GM12878 (cell line): ENCODE measurements around the gene FUT3. TPM values are rescaled to one million over a fixed set of nuclear protein-coding genes. Genes with fewer than 3 reads are reported as not detected.

Experiments used
- ATAC-seq: fragments of 200-7000 bp; cut with Tn5 transposase; 3 replicates; pipeline ENCODE4 v1.9.1; 2020; ENCODE audit warnings: mild to moderate bottlenecking, moderate library complexity
- BruUV-seq: library from RNA; stranded (reverse); fragments of 400-500 nt; replicated peaks from 2 replicates; lab custom pipeline; 2021; lab: Mats Ljungman, UMichigan
- CTCF ChIA-PET: fragments of 300-600 bp; sonication (Branson Sonifier 250); formaldehyde crosslinking; extraction: SDS; loops from one replicate; lab custom pipeline; 2021; ENCODE audit warnings: inconsistent platforms; lab: Yijun Ruan, JAX
- POLR2A ChIA-PET: fragments of 350-600 bp; formaldehyde crosslinking; extraction: SDS; loops from one replicate; lab custom pipeline; 2021; ENCODE audit warnings: inconsistent platforms; lab: Charles Lee
- RAD21 ChIA-PET: fragments of 300-600 bp; sonication (Branson Sonifier 250); formaldehyde crosslinking; loops from one replicate; lab custom pipeline; 2023; ENCODE audit warnings: antibody characterized with exemption; ENCODE audit not compliant: unreplicated experiment; lab: Charles Lee
- SMC1A ChIA-PET: fragments of 300-600 bp; sonication (Branson Sonifier 250); formaldehyde crosslinking; loops from one replicate; lab custom pipeline; 2023; ENCODE audit not compliant: unreplicated experiment, uncharacterized antibody; lab: Charles Lee
- DNase-seq: peaks from one replicate; pipeline ENCODE4 v3.0.0-alpha.2; 2011; ENCODE audit warnings: low read depth, low spot score
- FAIRE-seq: peaks from 3 replicates; lab custom pipeline; 2011; peaks lifted over from hg19 to GRCh38; lab: Jason Lieb, UNC
- H2AFZ ChIP-seq: 2 replicates; pipeline ENCODE4 v1.6.0; 2011; ENCODE audit warnings: low read depth, low read length, control low read depth; ENCODE audit not compliant: control insufficient read depth
- H3K27ac ChIP-seq: 2 replicates; pipeline ENCODE4 v1.5.1; 2011; ENCODE audit warnings: control low read depth; ENCODE audit not compliant: control insufficient read depth, insufficient read depth
- H3K27me3 ChIP-seq, 2 experiments: replicated peaks in 1 of 2; 2 replicates each; pipeline versions ENCODE4 v1.6.0 to v1.6.1; 2011; ENCODE audit warnings: low read length in 1 of 2; ENCODE audit not compliant: control insufficient read depth in 2 of 2, insufficient read depth in 2 of 2
- H3K36me3 ChIP-seq, 2 experiments: 2 replicates each; pipeline ENCODE4 v1.5.1; 2011; ENCODE audit warnings: low read length in 1 of 2; ENCODE audit not compliant: control insufficient read depth in 2 of 2, insufficient read depth in 2 of 2
- H3K4me1 ChIP-seq: 2 replicates; pipeline ENCODE4 v1.6.1; 2011; ENCODE audit warnings: mild to moderate bottlenecking, low read length, moderate library complexity, mixed read lengths; ENCODE audit not compliant: control insufficient read depth, insufficient read depth
- H3K4me2 ChIP-seq: 2 replicates; pipeline ENCODE4 v1.6.0; 2011; ENCODE audit warnings: control low read depth; ENCODE audit not compliant: control insufficient read depth, insufficient read depth
- H3K4me3 ChIP-seq: fragments of 200-600 bp; sonication (generic); 2 replicates; pipeline ENCODE4 v1.5.1; 2016
- H3K79me2 ChIP-seq: 2 replicates; pipeline ENCODE4 v1.6.0; 2011; ENCODE audit warnings: low read length; ENCODE audit not compliant: control insufficient read depth, insufficient read depth
- H3K9ac ChIP-seq: 2 replicates; pipeline ENCODE4 v1.8.0; 2011; ENCODE audit warnings: low read length, control low read depth, mixed read lengths; ENCODE audit not compliant: control insufficient read depth, insufficient read depth
- H3K9me3 ChIP-seq: replicated peaks from 3 replicates; pipeline ENCODE4 v1.5.1; 2011; ENCODE audit warnings: mild to moderate bottlenecking, low read length; ENCODE audit not compliant: control insufficient read depth, insufficient read depth
- H4K20me1 ChIP-seq: 2 replicates; pipeline ENCODE4 v1.6.0; 2011; ENCODE audit not compliant: control insufficient read depth, insufficient read depth
- E2F8 ChIP-seq: fragments of 450-650 bp; IDR thresholded peaks from 2 replicates; pipeline ENCODE4 v1.6.1; 2018; ENCODE audit warnings: mild to moderate bottlenecking, low read depth, moderate library complexity; ENCODE audit not compliant: partially characterized antibody
- MYC ChIP-seq: IDR thresholded peaks from 2 replicates; pipeline ENCODE4 v1.6.1; 2011; ENCODE audit warnings: mild to moderate bottlenecking, low read length, moderate library complexity, inconsistent platforms; ENCODE audit not compliant: insufficient read depth, insufficient replicate concordance, insufficient read length, severe bottlenecking
- PKNOX1 ChIP-seq: fragments of 450-650 bp; IDR thresholded peaks from 2 replicates; pipeline ENCODE4 v1.6.1; 2016; ENCODE audit warnings: mild to moderate bottlenecking
- WGBS: methylation state at CpG from one replicate; pipeline ENCODE4 v1.1.6; 2016; ENCODE audit warnings: low lambda C conversion rate; ENCODE audit not compliant: insufficient replicate concordance, insufficient coverage; ENCODE audit errors: missing lambda C conversion rate; 5-methylcytosine and 5-hydroxymethylcytosine counted together
- in situ Hi-C: fragments of 300-500 bp; cut with MboI; formaldehyde crosslinking; loops from 9 replicates; pipeline ENCODE4 v1.14.3; 2018; ENCODE audit warnings: mixed read lengths
- intact Hi-C: fragments of 100-400 bp; cut with micrococcal nuclease; formaldehyde crosslinking; loops from one replicate; pipeline ENCODE4 v1.14.2; 2022; ENCODE audit not compliant: unreplicated experiment
- polyA plus RNA-seq, 11 experiments: library from polyadenylated mRNA; depleted of rRNA in 4 of 11; unstranded in 6 of 11; stranded (reverse) in 5 of 11; fragments of >200 nt; fragmentation: Nextera tagmentation in 4 of 11; fragmentation: Illumina TruSeq in 1 of 11; extraction: Ambion mirVana in 4 of 11; extraction: Trizol in 1 of 11; gene quantifications; 1 replicate in 1 of 11; 2 replicates in 10 of 11; pipeline versions ENCODE4 v1.2.1 to v1.2.3, GENCODE V29; 2011 to 2016; ENCODE audit warnings: inconsistent platforms in 2 of 11, missing spikeins in 2 of 11, low read depth in 1 of 11
- total RNA-seq, 4 experiments: library from RNA; depleted of rRNA in 3 of 4; stranded (reverse); fragments of >200 nt in 3 of 4; fragmentation: Illumina TruSeq in 1 of 4; extraction: Trizol in 1 of 4; gene quantifications; 2 replicates each; pipeline versions ENCODE4 v1.2.1 to v1.2.3, GENCODE V29; 2013 to 2021

The FUT3 gene
- total and polyA plus RNA-seq, 10 of the 15 experiments (the other 5 are each of a cell fraction or from before 2014, with no cell fraction given), result 0.04 to 0.31 (median 0.07) TPM; not detected in 7

- H3K4me1 ChIP-seq, result peaks cover 6% of the 10 kb centered on the region
- no peaks in the 10 kb centered on the region for H4K20me1 ChIP-seq
- ATAC-seq (no peak), DNase-seq (no peak), FAIRE-seq (no peak)
- no TSS peak for BruUV-seq
- ChIA-PET CTCF (interaction anchor here (0.6 kb wide), 1 partner anchor 218 kb away, joined by 3 read pairs; no protein-coding TSS in a partner anchor), RAD21 (no interaction called here), POLR2A (interaction anchor here (0.7 kb wide), 1 partner anchor 19 kb away, joined by 3 read pairs; no protein-coding TSS in a partner anchor), SMC1A (no interaction called here)
- H3K36me3 ChIP-seq, result no peaks in the 10 kb centered on the region
- in situ Hi-C loops (loop anchor here (5.0 kb wide), 1 partner anchor 214 kb away; no protein-coding TSS in a partner anchor), intact Hi-C loops (loop anchor here (10.0 kb wide), 1 partner anchor 217 kb away; no protein-coding TSS in a partner anchor)
- H3K27me3 ChIP-seq, result no peaks in the 10 kb centered on the region; a peak in 2 of 4 replicates
- no peaks in the 10 kb centered on the region for H3K79me2 ChIP-seq
- no peak overlapping the region for H3K27ac ChIP-seq
- no peak overlapping the region for H3K4me2 ChIP-seq
- no peak overlapping the region for H3K4me3 ChIP-seq
- H3K9me3 ChIP-seq, result no peaks in the 10 kb centered on the region
- no peak for TF ChIP-seq PKNOX1
- TF ChIP-seq MYC, result no peak
- no peak for TF ChIP-seq E2F8
- H2AFZ ChIP-seq, result no peak overlapping the region
- no peak overlapping the region for H3K9ac ChIP-seq
- WGBS, result 45% methylated on average over 20 of the region's 21 CpGs
Measured at GRCh38 chr19:5808120-5808816, 43.0 kb downstream of the FUT3 start.
